ENCODE measurements around the gene POTEH.
"Not testable (repeated sequence)": the region's sequence is repeated elsewhere in the genome, so short reads cannot be mapped to it uniquely, and the experiment has no call there.

DNA sequence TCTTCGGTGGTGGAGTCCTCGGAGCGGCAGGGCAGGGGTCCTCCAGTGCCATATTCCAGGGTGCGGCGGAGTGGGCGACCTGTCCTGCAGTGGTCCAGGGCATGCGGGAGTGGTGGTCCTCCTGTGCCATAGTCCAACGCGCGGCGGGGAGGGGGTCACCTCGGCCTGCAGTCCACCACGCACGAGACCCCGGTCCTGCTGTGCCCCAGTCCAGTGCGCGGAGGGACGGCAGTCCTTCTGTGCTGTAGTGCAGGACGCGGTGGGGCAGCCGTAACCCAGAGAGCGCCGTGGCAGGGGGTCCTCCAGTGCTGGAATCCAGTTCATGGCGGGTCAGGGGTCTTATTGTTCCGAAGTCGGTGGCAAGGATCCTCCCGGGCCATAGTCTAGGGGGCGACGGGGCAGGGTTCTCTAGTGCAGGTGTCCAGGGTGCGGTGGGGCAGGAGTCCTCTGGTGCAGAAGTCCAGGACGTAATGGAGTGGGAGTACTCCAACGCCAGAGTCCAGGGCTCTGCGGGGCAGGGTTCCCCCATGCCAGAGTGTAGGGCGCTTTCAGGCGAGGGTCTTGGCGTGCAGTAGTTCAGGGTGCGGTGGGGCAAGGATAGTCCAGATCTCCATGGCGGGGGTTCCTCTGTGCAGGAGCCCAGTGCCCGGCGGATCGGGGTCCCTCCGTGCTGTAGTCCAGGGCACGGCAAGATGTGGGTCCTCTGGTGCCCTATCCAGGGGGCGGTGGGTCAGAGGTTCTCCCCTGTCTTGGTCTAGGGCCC, 70.7 kb downstream of the POTEH start:
- TF ChIP-seq, protein P1, sequence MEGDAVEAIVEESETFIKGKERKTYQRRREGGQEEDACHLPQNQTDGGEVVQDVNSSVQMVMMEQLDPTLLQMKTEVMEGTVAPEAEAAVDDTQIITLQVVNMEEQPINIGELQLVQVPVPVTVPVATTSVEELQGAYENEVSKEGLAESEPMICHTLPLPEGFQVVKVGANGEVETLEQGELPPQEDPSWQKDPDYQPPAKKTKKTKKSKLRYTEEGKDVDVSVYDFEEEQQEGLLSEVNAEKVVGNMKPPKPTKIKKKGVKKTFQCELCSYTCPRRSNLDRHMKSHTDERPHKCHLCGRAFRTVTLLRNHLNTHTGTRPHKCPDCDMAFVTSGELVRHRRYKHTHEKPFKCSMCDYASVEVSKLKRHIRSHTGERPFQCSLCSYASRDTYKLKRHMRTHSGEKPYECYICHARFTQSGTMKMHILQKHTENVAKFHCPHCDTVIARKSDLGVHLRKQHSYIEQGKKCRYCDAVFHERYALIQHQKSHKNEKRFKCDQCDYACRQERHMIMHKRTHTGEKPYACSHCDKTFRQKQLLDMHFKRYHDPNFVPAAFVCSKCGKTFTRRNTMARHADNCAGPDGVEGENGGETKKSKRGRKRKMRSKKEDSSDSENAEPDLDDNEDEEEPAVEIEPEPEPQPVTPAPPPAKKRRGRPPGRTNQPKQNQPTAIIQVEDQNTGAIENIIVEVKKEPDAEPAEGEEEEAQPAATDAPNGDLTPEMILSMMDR (IDR thresholded peaks at IDR 0.05) = not testable (repeated sequence)
- TF ChIP-seq, protein P2, sequence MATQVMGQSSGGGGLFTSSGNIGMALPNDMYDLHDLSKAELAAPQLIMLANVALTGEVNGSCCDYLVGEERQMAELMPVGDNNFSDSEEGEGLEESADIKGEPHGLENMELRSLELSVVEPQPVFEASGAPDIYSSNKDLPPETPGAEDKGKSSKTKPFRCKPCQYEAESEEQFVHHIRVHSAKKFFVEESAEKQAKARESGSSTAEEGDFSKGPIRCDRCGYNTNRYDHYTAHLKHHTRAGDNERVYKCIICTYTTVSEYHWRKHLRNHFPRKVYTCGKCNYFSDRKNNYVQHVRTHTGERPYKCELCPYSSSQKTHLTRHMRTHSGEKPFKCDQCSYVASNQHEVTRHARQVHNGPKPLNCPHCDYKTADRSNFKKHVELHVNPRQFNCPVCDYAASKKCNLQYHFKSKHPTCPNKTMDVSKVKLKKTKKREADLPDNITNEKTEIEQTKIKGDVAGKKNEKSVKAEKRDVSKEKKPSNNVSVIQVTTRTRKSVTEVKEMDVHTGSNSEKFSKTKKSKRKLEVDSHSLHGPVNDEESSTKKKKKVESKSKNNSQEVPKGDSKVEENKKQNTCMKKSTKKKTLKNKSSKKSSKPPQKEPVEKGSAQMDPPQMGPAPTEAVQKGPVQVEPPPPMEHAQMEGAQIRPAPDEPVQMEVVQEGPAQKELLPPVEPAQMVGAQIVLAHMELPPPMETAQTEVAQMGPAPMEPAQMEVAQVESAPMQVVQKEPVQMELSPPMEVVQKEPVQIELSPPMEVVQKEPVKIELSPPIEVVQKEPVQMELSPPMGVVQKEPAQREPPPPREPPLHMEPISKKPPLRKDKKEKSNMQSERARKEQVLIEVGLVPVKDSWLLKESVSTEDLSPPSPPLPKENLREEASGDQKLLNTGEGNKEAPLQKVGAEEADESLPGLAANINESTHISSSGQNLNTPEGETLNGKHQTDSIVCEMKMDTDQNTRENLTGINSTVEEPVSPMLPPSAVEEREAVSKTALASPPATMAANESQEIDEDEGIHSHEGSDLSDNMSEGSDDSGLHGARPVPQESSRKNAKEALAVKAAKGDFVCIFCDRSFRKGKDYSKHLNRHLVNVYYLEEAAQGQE (IDR thresholded peaks at IDR 0.05) = not testable (repeated sequence)
- not testable (repeated sequence) for TF ChIP-seq EHMT2 (IDR thresholded peaks at IDR 0.05; ENCODE audit: low read depth); ZFP36 (IDR thresholded peaks at IDR 0.05; ENCODE audit: borderline replicate concordance, partially characterized antibody); MYC (IDR thresholded peaks at IDR 0.05; ENCODE audit: borderline replicate concordance, low read length); RCOR1 (IDR thresholded peaks at IDR 0.05; ENCODE audit: low read depth, low read length); RFX5 (IDR thresholded peaks at IDR 0.05); RAD21 (conservative IDR thresholded peaks at IDR 0.05 in 1 of 2, IDR thresholded peaks at IDR 0.05 in 1 of 2); EHF (CRISPR knock-in tag; IDR thresholded peaks at IDR 0.05); EP300 (IDR thresholded peaks at IDR 0.05); POLR2A (IDR thresholded peaks at IDR 0.05; ENCODE audit: low read length)
- TF ChIP-seq, protein P3, sequence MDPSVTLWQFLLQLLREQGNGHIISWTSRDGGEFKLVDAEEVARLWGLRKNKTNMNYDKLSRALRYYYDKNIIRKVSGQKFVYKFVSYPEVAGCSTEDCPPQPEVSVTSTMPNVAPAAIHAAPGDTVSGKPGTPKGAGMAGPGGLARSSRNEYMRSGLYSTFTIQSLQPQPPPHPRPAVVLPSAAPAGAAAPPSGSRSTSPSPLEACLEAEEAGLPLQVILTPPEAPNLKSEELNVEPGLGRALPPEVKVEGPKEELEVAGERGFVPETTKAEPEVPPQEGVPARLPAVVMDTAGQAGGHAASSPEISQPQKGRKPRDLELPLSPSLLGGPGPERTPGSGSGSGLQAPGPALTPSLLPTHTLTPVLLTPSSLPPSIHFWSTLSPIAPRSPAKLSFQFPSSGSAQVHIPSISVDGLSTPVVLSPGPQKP (IDR thresholded peaks at IDR 0.05; ENCODE audit: low read depth, low read length) = not testable (repeated sequence)
- TF ChIP-seq, protein P4, sequence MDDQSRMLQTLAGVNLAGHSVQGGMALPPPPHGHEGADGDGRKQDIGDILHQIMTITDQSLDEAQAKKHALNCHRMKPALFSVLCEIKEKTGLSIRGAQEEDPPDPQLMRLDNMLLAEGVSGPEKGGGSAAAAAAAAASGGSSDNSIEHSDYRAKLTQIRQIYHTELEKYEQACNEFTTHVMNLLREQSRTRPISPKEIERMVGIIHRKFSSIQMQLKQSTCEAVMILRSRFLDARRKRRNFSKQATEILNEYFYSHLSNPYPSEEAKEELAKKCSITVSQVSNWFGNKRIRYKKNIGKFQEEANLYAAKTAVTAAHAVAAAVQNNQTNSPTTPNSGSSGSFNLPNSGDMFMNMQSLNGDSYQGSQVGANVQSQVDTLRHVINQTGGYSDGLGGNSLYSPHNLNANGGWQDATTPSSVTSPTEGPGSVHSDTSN (IDR thresholded peaks at IDR 0.05) = not testable (repeated sequence)
- TF ChIP-seq, protein P5, sequence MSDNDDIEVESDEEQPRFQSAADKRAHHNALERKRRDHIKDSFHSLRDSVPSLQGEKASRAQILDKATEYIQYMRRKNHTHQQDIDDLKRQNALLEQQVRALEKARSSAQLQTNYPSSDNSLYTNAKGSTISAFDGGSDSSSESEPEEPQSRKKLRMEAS (IDR thresholded peaks at IDR 0.05) = not testable (repeated sequence)
